Daoy (cell line): ENCODE results near the gene CCL28. TPM values are rescaled to one million over a fixed set of nuclear protein-coding genes. Genes with fewer than 3 reads are reported as not detected.
"Not testable (repeated sequence)": the region's sequence is repeated elsewhere in the genome, so short reads cannot be mapped to it uniquely, and the experiment has no call there.

Source experiments
- DNase-seq: peaks from one replicate; pipeline ENCODE4 v3.0.0-alpha.2; 2015; ENCODE audit warnings: low read depth
- total RNA-seq: library from RNA; depleted of rRNA; stranded (reverse); fragments of >200 nt; shearing (Covaris generic); gene quantifications from 2 replicates; pipeline ENCODE4 v1.2.3, GENCODE V29; 2014

Gene CCL28
- total RNA-seq, 1 experiment from 2014 or later = not detected

GRCh38 chr5:43410414-43410813, 1.8 kb downstream of the CCL28 start:
- DNase-seq = no peak

GRCh38 chr5:43409809-43410271, 2.4 kb downstream of the CCL28 start:
- DNase-seq = no peak

DNA sequence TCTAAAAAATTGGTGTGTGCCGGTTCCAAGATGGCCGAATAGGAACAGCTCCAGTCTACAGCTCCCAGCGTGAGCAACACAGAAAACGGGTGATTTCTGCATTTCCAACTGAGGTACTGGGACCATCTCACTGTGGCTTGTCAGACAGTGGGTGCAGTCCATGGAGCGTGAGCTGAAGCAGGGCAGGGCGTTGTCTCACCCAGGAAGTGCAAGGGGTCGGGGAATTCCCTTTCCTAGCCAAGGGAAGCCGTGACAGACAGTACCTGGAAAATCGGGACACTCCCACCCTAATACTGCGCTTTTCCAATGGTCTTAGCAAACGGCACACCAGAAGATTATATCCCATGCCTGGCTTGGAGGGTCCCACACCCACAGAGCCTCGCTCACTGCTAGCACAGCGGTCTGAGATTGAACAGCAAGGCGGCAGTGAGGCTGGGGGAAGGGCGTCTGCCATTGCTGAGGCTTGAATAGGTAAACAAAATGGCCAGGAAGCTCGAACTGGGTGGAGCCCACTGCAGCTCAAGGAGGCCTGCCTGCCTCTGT, 9.6 kb downstream of the CCL28 start:
- DNase-seq = peak; percentile 19

GRCh38 chr5:43401827-43402226, 10.4 kb downstream of the CCL28 start:
- DNase-seq = peak; percentile 23

- no peak for DNase-seq
Observed at GRCh38 chr5:43400082-43400481, 12.1 kb downstream of the CCL28 start.

DNA sequence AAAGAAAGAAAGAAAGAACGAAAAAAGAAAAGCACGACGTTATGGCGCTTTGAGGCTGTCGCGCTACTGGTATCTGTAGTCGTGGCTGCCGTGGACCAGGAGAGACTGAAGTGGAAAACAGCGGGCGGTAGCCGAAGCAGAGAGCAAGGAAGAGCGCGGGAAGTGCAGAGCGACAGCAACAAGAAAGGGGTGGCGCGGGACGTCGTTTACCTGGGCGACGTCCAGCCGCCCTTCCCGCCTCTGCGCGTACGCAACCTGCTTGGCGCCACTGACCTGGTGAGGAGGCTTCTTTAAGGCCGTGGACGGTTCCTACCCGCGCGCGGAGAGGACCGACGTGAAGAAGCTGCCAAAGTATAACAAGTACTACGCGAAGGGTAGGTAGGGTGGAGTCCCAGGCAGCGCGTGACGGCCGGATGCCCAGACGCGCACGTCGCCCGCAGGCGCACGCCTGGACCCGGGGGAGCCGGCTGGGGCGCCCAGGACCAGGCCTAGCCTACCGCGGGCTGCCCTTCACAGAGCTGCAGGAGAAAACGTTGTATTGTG, 15.4 kb downstream of the CCL28 start:
- DNase-seq = no peak

GRCh38 chr5:43390471-43390870, 21.7 kb downstream of the CCL28 start:
- DNase-seq = no peak

GRCh38 chr5:43389679-43390329, 22.4 kb downstream of the CCL28 start:
- peak; percentile 64 for DNase-seq

- DNase-seq = no peak
Observed at GRCh38 chr5:43386960-43387362, 25.2 kb downstream of the CCL28 start.

DNA sequence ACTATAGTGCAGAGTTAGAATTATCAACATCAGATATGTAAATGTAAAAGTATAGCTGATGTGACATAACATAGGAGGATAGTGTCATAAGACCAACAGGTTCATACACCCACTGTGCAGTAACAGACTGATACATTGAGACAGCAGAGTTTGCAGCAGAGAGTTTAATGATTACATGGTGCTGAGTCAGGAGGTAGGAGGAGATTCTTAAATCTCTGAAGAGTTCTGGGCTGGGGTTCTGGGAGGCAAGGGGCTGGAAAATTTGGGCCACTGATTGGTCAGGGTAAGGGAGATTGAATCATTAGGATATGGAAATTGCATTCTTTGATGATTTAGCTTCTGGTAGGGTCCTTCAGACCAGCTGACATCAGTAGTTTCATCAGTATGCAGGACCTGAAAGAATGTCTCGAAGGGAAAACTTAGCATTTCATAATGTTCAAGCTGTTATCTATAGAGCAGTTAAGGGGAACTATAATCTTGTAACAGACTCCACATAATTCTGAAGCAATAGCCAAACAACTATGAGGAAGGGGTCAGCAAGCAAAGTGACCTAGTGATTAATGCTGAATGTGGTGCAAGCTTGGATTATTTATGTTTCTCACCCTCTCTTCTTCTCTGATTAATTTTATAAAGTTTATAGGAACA, 35.6 kb downstream of the CCL28 start:
- no peak for DNase-seq

DNA sequence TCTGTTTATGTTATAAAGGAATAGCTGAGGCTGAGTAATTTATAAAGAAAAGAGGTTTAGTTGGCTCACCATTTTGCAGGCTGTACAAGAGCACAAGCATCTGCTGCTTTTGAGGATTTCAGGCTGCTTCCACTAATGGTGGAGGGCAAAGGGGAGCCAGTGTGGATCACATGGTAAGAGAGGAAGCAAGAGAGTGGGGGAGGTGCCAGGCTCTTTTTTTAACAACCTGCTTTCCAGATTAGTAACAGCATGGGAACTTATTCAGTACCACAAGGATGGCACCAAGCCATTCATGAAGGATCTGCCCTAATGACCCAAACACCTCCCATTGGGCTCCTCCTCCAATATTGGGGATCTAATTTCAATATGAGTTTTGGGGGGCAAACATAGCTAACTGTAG, 40.4 kb downstream of the CCL28 start:
- no peak for DNase-seq

DNA sequence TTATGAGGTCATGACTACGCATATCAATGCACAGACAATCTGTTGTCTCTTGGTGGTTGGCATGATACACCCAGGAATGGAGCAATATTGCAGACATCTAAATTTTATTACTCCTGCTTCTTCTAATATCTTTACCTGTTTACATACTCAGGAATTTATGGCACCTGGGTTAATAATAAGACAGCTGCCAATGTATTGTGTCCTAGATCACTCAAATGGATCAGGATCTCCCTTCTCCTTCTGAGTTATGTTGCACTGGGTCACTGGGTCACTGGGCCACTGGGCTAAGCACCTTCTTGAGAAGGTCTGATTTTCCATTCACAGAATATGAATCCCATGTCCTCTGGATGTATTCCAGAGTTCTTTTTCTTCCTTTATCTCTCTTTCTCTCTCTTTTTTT, 41.8 kb downstream of the CCL28 start:
- no peak for DNase-seq

GRCh38 chr5:43369651-43370050, 42.5 kb downstream of the CCL28 start:
- no peak for DNase-seq

GRCh38 chr5:43367909-43368669, 44.1 kb downstream of the CCL28 start:
- DNase-seq = no peak

DNA sequence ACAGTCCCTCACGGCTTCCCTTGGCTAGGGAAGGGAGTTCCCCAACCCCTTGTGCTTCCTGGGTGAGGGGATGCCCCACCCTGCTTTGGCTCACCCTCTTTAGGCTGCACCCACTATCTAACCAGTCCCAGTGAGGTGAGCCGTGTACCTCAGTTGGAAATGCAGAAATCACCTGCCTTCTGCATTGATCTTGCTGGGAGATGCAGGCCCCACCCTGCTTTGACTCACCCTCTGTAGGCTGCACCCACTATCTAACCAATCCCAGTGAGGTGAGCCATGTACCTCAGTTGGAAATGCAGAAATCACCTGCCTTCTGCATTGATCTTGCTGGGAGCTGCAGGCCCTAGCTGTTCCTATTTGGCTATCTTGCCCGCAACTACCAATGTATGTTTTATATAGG, 44.7 kb downstream of the CCL28 start:
- no peak for DNase-seq

DNA sequence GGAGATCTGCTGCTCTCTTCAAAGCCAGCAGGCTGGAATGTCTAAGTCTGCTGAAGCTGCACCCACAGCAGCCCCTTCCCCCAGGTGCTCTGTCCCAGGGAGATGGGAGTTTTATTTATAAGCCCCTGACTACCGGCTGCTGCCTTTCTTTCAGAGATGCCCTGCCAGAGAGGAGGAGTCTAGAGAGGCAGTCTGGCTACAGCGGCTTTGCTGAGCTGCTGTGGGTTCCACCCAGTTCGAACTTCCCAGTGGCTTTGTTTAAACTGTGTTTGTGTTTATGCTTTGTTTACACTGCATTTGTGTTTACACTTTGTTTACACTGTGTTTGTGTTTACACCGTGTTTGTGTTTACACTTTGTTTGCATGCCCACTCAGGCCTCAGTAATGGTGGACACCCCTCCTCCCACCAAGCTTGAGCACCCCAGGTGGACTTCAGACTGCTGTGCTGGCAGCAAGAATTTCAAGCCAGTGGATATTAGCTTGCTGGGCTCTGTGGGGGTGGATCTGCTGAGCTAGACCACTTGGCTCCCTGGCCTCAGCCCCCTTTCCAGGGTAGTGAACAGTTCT, 45.4 kb downstream of the CCL28 start:
- not testable (repeated sequence) for DNase-seq

DNA sequence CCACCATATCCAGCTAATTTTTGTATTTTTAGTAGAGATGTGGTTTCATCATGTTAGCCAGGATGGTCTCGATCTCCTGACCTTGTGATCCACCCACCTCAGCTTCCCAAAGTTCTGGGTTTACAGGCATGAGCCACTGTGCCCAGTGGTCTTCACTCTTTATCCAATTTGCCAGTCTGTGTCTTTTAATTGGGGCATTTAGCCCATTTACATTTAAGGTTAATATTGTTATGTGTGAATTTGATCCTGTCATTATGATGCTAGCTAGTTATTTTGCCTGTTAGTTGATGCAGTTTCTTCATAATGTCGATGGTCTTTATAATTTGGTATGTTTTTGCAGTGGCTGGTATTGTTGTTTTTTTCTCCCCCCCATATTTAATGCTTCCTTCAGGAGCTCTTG, 47.0 kb downstream of the CCL28 start:
- DNase-seq = not testable (repeated sequence)

DNA sequence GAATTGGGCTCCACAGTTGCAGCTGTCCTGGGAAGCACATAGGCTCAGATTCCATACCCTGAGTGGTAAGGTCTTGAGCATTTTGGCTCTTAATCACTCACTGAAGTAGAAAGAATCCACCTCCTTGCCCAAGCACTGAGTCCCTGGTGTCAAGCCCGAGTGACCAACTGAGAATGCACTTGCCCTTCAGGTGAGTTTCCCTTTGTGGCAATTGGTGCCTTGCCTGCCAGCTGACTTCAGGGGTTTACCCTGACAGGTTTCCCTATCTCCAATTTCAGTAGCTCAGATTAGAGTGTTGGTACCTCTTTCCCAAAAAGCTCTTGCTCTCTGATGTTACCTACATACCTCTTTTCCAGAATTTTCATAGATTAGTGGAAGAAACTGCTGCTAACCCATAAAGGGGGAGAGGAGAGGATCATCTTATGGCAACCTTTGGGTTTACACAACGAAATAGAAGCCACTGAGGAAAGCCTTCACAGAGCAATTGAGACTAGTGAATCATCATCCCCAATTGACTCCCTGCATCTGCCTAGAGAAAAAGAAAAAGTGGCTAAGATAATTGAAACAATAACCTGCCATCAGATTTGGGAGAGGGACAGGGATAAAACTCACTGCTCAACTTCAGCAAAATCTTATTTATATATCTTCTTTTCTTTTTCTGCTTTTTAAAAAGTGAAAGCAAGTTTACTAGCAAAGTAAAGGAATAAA, 48.6 kb downstream of the CCL28 start:
- no peak for DNase-seq

DNA sequence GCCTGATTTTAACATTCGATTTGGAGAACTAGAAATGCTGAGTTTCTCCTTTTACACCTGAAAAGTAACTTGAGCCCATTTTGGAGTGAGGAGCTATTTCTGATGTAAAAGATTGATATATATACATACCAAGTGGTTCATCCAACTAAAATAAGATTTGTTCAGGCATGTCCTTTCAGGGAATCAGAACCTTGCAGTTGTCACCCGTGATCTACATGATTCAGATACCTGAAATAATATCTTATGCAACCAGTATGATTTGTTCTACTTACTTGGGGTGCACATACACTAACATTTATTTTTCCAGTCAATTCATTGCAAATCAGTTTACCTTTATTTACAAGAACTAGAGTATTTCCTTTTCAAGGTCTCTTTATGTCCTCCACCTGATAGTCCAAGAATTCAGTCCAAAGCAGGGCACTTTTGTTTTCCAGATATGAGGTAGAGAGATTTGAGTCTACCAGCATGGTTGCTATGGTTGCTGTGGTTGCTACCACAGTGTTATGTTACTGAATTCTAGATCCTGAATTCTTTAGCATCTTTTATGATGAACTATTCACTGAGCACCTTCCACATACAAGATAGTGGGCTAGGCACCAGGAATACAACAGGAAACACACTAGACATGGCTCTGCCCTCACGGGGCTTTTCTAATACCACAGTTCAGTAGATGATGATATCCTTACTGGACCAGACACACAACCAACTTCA, 49.3 kb downstream of the CCL28 start:
- no peak for DNase-seq

- no peak for DNase-seq
Observed at GRCh38 chr5:43358726-43359125, 53.5 kb downstream of the CCL28 start.

- no peak for DNase-seq
Observed at GRCh38 chr5:43358301-43358700, 53.9 kb downstream of the CCL28 start.
